Left ventricle myocardium inferior (tissue), 1 donor: ENCODE results near the gene ANXA6. TPM values are rescaled to one million over a fixed set of nuclear protein-coding genes. Genes with fewer than 3 reads are reported as not detected.

Experiments
- DNase-seq: peaks from one replicate; pipeline ENCODE4 v3.0.0-alpha.2; 2020
- H3K27ac ChIP-seq: fragments of 200-600 bp; replicated peaks from 2 replicates; pipeline ENCODE4 v1.8.0; 2021
- H3K27me3 ChIP-seq: fragments of 200-600 bp; 2 replicates; pipeline ENCODE4 v1.8.0; 2021; ENCODE audit warnings: low read depth
- H3K36me3 ChIP-seq: fragments of 200-600 bp; 2 replicates; pipeline ENCODE4 v1.8.0; 2021
- H3K4me1 ChIP-seq: fragments of 200-600 bp; 2 replicates; pipeline ENCODE4 v1.8.0; 2021
- H3K4me3 ChIP-seq: fragments of 200-600 bp; 2 replicates; pipeline ENCODE4 v1.8.0; 2021; ENCODE audit warnings: mild to moderate bottlenecking, moderate library complexity
- H3K9me3 ChIP-seq: fragments of 200-600 bp; replicated peaks from 2 replicates; pipeline ENCODE4 v1.8.0; 2021
- CTCF ChIP-seq: fragments of 200-600 bp; IDR thresholded peaks from 2 replicates; pipeline ENCODE4 v1.8.0; 2021; ENCODE audit warnings: antibody characterized with exemption, mild to moderate bottlenecking, borderline replicate concordance
- intact Hi-C: fragments of 100-400 bp; cut with micrococcal nuclease; formaldehyde crosslinking; loops from one replicate; pipeline ENCODE4 v1.11.0; 2022
- total RNA-seq: library from RNA; stranded (reverse); fragmentation: NEBNext Ultra II Directional; extraction: Animal tissue kit (Norgen Biotek cat#: 25700); gene quantifications from one replicate; pipeline ENCODE4 v1.2.1, GENCODE V29; 2021
- donor health status: DM: no; HTN: yes; CAD: no; lungs with severe emphysema.

The ANXA6 gene
- total RNA-seq, 1 donor from 2014 or later = 195 TPM

DNA sequence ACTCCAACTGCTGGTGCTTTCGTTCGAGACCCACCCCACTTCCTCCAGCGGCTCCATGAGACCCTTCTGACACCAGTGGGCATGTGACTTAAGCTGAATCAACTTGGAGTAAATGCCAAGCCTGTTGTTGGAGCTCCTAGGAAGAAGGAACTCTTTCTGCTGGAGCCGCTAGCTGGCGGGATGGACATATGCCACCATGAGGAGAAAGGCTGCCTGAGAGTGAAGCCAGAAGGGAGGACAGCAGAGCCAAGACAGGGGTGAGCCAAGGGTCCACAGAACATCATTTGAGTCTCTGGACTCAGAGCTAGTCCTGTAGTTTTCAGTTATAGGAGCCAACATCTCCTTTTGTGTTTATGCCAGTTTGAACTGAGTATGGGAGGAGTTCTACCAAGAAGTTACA is 35.9 kb downstream of the ANXA6 start:
- Histone ChIP-seq H3K36me3 (peaks cover 94% of the 10 kb centered on the region), H3K4me1 (peaks cover 38% of the 10 kb centered on the region), H3K4me3 (no peak overlapping the region), H3K27me3 (no peaks in the 10 kb centered on the region), H3K27ac (peak overlapping the region; percentile 10), H3K9me3 (no peaks in the 10 kb centered on the region)
- DNase-seq = no peak
- TF ChIP-seq CTCF = no peak
- intact Hi-C loops = loop anchor here (5.0 to 10.0 kb wide), 2 partner anchors 41 to 123 kb away; no protein-coding TSS in a partner anchor

DNA sequence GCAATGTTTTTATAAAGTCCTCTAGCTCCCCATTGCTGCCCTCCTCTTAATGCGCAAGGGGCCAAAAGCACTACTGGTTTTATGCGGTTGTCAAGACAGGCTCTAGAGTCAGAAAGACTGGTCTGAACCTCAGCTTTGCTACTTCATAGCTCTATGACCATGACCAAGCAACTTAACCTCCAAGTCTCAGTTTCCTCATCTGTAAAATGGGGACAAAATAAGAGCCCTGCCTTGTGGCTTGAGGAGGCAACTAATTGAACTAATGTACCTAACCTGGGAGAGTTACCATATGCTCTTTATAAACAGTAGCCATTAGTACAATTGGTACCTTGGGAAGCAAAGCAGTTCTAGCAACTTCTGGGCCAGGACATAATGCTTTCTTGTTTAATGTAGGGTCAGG is 36.5 kb downstream of the ANXA6 start:
- H3K4me1 ChIP-seq = peaks cover 32% of the 10 kb centered on the region
- H3K27ac ChIP-seq = peak overlapping the region; percentile 10
- no peak overlapping the region for H3K4me3 ChIP-seq
- no peak for TF ChIP-seq CTCF
- DNase-seq = no peak
- H3K27me3 ChIP-seq = no peaks in the 10 kb centered on the region
- H3K9me3 ChIP-seq = no peaks in the 10 kb centered on the region
- intact Hi-C loops = loop anchor here (5.0 to 10.0 kb wide), 2 partner anchors 41 to 124 kb away; no protein-coding TSS in a partner anchor
- H3K36me3 ChIP-seq = peaks cover 99% of the 10 kb centered on the region

GRCh38 chr5:151118913-151119575 is 38.5 kb downstream of the ANXA6 start:
- intact Hi-C loops = no loop called here
- DNase-seq = no peak

GRCh38 chr5:151115272-151115905 is 42.2 kb downstream of the ANXA6 start:
- Histone ChIP-seq H3K9me3 (no peaks in the 10 kb centered on the region), H3K27me3 (no peaks in the 10 kb centered on the region), H3K4me3 (no peak overlapping the region), H3K27ac (no peak overlapping the region), H3K4me1 (peaks cover 22% of the 10 kb centered on the region), H3K36me3 (peaks cover 69% of the 10 kb centered on the region)
- intact Hi-C loops = no loop called here
- peak; percentile 79 for DNase-seq
- peak; percentile 98 for TF ChIP-seq CTCF

More at GRCh38 chr5:151118913-151119575, 38.5 kb downstream of the ANXA6 start:
- peaks cover 24% of the 10 kb centered on the region for H3K4me1 ChIP-seq
- no peak overlapping the region for H3K4me3 ChIP-seq
- H3K9me3 ChIP-seq = no peaks in the 10 kb centered on the region
- peaks cover 79% of the 10 kb centered on the region for H3K36me3 ChIP-seq
- no peaks in the 10 kb centered on the region for H3K27me3 ChIP-seq
- no peak for TF ChIP-seq CTCF
- no peak overlapping the region for H3K27ac ChIP-seq

- Histone ChIP-seq H3K9me3 (no peaks in the 10 kb centered on the region), H3K36me3 (peaks cover 68% of the 10 kb centered on the region), H3K27ac (no peak overlapping the region), H3K4me1 (peaks cover 40% of the 10 kb centered on the region), H3K4me3 (no peak overlapping the region), H3K27me3 (no peaks in the 10 kb centered on the region)
- no peak for TF ChIP-seq CTCF
- intact Hi-C loops = loop anchor here (5.0 kb wide), 1 partner anchor 61 kb away; no protein-coding TSS in a partner anchor
- DNase-seq = no peak
Observed at GRCh38 chr5:151113651-151114050, 43.9 kb downstream of the ANXA6 start.
